Cerebellar cortex (tissue), 1 donor: Measurements from ENCODE around the gene HDGFL2.

Source experiments
- DNase-seq: peaks from one replicate; pipeline ENCODE4 v3.0.0-alpha.2; 2015; ENCODE audit warnings: low spot score

HDGFL2 gene

DNA sequence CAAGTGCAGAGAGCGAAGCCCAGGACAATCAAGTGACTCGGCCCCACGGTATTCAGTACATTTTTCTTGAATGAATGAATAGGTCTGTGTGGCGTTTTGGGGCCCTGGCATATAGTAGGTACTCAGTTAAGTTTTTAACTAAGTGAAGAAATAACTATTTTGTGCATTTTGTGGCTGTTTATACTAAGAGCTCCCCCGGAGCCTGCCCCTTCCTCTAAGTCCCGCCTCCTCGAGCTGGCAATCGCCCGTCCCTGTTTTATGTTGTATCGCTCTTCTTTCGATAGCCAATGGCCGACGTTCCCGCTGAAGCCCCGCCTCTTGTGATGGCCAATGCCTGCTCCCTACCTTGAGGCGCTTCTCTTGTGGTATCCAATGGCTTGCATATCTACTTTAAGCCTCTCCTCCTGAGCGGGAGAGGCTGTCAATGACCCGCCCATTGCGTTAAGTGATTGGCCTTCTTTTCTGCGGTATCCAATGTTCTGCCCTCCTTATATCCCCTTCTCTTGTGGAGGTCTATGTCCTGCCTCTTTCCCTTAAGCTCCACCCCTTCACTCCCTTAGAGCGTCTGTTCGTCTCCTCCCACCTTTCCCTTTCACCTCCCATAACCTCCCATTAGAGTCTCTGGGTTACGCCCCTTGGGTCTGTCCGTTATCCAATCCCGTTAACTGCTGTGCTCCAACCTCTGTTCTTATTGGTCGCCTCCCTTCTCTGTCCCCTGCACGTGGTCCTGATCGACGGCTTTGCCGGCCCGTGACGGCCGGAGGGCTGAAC lies 509 bp upstream of the HDGFL2 start:
- DNase-seq = peak; percentile 100

DNA sequence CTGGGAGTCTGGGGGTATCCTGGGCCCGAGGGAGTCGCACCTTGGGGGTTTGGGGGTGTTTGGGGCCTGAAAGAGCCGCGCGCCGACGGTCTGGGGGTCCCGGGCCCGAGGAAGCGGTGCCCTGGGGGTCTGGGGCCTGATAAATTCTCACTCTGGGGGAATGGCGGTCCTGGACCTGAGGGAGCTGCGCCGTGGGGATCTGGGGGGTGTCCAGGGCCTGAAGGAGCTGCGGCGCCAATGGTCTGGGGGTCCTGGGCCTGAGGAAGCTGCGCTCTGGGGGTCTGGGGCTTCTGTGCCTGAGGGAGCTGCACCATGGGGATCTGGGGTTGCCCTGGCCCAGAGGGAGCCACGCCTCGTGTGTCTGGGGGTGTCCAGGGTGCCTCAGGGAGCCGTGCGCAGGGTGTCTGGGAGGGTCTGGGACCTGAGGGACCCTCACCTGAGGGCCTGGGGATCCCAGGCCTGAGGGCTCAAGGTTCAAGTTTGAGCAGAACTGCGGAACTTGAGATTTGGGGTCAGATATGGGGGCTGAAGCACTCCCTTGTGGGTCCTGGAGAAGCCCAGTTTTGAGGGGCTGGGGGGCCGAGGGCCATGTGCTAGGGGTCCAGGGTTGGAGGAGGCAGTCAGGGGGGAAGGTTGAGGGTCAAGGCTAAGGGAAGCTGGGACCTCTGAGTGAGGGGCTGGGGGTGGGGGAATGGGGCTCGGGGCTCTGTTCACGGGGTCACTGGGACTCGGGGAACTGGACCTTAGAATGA lies 1.1 kb downstream of the HDGFL2 start:
- no peak for DNase-seq

DNA sequence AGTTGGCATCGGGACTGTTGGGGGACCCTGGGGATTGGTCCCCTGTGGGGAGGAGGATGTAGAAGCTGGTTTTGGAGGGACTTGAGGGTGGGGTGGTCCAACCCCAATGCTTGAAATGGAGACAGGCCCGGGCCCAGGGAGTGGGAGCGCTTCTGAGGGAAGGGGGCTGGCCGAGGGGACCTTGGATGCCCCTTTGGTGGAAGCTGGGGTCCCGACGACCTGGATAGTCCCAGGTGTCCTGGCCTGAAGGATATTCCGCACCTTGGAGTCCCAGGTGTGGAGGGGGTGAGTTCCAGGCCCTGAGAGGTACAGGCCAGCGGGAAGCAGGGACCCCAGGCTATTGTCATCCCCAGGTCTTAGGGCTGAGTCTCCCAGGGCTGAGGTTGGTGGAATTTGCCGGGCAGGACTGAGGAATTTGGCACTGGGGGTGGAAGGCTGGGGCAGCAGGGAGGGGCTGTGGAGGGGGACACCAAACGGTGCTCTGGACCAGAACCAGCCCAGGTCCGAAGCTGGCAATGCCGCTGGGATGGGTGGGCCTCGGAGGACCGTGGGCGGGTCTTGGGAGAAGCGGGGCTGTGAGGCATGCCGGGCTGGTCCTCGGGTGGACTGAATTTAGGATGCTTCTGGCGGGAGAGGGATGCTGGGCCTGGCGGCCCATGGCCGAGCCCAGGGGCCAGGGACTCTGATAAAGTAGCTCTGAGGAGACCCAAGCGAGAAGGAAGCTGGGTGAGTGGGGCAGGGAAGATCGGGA lies 1.8 kb downstream of the HDGFL2 start:
- DNase-seq = no peak

DNA sequence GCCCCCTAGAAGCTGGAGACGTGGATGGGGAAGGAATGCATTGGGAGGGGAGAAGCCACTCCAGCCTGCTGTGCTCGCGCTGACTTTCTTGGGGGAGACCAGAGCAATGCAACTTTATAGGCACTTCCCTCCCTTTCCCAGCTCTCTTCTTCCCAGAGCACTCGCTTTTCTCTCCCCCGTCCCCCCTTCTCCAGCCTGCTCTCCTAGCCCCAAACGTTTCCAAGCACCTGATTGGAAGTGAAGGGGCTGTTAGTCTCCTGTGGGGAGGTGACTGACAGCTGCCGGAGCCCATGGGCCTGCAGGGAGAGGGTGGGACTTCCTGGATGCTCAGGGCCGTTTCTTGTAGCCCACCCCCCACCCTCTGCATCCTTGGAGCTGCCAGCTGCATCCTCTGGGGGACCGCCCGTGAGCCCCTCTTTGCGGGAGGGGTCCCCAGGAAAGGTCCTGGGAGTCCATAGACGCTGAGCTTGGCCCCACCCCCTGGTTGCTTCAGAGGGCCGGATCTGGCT lies 2.5 kb downstream of the HDGFL2 start:
- DNase-seq = peak; percentile 90

DNA sequence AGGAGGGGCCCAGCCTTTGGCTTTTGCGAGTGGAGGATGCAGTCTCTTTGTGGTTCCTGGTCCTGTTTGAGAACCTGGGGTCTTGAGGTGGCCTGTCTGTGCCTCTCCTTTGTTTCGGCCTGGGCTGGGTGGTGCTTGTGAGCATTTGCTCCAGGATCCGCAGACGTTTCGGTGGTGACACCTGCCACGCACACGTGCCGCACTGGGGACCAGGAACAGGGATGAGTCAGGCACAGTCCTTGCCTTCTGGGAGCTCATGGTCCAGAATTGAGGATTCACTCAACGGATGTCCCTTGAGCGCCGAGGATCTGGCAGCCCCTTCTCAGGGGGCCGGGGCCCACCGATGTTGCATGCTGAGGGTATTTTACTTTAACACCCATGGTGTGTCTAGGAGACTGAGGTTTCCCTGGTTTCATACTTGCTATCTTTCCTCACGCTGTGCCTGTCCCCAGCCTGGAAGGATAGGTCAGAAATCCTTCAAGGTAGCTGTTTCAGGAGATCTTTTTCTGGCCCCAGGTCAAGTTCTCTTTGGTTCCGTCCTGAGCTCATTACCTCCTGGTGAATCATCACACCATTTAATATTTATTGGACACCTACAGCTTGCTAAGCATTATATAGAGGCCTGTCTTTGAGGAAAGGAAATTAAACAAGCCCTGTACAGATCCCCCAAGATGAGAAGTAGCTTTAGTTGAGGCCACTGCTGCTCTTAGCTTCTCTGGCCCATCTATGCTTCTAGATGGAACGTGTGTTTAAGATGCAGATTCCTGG lies 5.1 kb downstream of the HDGFL2 start:
- DNase-seq = no peak

DNA sequence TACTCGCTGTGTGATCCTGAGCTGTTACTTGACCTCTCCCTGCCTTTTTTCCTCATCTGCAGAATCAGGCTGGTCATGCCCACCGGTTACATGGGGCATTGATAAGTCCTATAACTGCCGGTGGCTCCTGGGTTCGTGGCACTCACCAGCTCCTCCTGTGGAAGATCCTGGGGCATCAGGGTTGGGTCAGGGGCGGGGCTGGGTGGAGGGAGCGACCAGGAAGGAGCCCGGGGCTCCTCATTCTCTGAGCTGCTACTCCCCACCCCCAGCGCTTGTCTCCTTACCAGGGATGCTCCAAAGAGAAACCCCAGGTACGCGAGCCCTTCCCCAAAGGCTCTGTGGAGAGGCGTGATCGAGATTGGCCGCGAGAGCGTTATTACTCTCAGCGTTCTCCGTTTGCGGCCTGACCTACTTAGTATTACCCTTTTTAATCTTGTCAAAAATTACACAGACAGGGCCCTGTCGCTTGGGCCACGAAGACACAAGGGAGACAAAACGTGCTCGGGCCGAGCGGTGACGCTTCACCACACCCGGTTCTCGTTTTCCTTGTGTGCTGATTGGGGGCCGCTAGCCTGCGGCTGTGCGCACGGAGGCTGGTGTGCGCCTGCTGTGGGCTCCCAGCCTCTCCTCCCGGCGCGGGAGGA lies 10.7 kb downstream of the HDGFL2 start:
- DNase-seq = no peak

DNA sequence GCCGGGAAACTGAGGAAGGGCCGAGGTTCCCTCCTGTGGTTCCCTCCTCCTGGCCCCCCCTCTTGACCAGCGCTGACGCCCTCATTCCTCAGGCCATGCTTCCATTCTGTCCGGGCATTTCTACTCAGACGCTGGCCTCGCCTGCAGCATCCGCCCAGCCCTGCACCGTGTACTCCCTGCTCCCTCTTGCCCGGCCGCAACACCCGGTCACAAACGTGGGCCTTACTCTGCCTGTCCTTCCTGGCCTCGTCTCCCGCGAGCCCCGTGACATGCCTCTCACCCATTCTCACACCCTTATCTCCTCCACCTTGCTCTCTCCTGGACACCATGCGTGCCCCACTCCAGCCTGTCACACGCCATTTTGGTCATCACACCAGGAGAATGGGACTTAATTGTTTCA lies 11.3 kb downstream of the HDGFL2 start:
- DNase-seq = no peak

DNA sequence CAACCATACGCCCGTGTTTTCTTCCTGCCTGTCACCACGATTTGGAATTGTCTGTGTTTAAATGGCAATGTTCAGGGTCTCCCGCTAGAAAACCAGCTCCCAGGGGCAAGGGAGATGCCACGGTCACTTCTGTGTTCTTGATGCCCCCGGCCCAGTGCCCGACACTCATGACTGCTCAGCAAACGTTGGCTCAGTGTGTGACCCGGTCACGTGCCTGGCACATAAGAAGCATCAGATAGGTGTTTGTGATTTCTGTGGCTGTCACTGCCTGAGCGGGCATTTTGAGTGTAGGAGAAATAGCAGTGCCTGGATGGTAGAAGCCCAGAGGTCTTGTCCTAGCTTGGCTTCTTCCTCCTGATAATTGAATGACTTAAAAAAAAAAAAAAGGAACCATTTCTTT lies 15.5 kb downstream of the HDGFL2 start:
- DNase-seq = peak; percentile 33

DNA sequence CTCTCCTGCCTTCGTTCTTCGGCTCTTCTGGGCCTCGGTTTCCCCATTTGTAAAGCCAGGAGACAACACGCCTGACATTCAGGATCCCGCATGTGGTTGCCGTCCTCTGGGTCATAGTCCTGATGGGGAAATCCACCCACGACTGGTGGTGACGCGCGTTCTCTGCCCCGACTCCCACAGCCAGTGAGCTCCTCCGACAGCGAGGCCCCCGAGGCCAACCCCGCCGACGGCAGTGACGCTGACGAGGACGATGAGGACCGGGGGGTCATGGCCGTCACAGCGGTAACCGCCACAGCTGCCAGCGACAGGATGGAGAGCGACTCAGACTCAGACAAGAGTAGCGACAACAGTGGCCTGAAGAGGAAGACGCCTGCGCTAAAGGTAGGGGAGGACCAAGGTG lies 16.4 kb downstream of the HDGFL2 start:
- no peak for DNase-seq

DNA sequence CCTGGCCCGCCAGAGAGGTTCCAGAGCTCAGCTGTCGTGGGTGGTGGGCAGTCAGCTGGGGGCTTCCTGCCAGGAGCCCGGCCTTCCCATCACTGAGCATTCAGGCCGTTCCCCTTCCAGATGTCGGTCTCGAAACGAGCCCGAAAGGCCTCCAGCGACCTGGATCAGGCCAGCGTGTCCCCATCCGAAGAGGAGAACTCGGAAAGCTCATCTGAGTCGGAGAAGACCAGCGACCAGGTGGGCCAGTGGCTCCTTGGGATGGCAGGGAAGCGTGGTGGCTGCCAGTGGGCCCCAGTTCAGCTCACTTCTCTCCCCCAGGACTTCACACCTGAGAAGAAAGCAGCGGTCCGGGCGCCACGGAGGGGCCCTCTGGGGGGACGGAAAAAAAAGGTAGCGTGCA lies 19.3 kb downstream of the HDGFL2 start:
- no peak for DNase-seq

DNA sequence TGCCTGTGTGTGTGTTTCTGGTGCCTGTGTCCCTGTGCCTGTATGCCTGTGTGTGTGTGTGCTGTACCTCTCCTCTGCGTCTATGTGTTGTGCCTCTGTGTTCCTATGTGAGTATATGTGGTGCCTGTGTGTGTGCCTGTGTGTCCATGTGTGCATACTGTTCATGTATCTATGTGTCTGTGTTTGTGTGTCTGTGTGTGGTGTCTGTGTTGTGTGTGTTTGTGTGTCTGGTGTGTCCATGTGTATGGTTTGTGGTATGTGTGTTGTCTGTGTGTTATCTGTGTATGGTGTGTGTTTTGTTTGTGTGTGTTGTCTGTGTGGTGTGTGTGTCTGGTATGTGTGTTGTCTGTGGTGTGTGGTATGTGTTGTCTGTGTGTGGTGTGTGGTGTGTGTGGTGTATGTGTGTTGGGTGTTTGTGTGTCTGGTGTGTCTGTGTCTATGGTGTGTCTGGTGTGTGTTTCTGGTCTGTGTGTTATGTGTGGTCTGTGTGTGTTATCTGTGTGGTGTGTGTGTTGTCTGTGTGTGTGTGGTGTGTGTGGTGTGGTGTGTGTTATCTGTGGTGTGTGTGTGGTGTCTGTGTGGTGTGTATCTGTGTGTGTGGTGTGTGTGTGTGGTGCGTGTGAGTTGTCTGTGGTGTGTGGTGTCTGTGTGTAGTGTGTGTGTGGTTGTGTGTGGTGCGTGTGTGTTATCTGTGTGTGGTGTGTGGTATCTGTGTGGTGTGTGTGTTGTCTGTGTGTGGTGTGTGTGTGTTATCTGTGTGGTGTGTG lies 20.4 kb downstream of the HDGFL2 start:
- DNase-seq = no peak

DNA sequence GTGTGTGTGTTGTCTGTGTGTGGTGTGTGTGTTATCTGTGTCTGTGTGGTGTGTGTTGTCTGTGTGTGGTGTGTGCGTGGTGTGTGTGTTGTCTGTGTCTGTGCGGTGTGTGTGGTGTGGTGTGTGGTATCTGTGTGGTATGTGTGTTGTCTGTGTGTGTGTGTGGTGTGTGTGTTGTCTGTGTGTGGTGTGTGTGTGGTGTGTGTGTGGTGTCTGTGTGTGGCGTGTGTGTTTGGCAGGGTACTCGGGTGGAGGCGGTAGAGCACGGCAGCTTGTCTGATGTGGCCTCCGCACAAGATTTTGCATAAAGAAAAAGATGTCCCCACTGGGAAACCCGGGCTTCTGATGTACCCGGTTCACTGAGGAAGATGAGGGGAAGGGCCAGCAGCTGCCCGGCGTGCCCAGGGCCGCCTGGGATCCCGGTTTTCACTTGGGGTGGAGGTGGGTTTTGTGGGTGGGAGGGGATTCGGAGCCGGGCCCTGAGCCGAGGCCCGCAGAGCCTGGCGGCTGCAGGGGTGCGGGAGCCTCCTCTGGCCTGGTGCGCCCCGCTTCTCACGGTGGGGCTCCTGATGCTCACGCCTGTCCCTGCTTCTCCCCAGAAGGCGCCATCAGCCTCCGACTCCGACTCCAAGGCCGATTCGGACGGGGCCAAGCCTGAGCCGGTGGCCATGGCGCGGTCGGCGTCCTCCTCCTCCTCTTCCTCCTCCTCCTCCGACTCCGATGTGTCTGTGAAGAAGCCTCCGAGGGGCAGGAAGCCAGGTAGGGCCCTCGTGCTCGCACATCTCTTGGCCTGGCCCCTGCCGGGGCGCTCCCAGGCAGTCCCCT lies 21.2 kb downstream of the HDGFL2 start:
- no peak for DNase-seq

DNA sequence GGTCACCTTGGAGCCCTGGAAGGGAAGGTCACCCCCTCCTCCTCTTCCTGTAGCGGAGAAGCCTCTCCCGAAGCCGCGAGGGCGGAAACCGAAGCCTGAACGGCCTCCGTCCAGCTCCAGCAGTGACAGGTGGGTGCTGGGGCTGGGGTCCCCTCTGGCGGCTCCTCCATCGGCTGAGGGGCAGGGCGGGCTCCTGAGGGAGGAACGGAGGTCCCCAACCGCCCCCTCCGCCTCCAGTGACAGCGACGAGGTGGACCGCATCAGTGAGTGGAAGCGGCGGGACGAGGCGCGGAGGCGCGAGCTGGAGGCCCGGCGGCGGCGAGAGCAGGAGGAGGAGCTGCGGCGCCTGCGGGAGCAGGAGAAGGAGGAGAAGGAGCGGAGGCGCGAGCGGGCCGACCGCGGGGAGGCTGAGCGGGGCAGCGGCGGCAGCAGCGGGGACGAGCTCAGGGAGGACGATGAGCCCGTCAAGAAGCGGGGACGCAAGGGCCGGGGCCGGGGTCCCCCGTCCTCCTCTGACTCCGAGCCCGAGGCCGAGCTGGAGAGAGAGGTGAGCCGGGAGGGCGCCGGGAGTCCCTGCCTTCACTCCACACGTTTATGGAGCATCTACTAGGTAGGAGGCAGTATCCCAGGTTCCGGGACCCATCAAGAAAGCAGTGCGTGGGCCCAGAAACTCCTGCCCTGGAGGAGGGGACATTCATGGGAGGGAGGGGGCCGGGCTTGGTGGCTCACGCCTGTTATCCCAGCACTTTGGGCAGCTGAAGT lies 22.0 kb downstream of the HDGFL2 start:
- no peak for DNase-seq

DNA sequence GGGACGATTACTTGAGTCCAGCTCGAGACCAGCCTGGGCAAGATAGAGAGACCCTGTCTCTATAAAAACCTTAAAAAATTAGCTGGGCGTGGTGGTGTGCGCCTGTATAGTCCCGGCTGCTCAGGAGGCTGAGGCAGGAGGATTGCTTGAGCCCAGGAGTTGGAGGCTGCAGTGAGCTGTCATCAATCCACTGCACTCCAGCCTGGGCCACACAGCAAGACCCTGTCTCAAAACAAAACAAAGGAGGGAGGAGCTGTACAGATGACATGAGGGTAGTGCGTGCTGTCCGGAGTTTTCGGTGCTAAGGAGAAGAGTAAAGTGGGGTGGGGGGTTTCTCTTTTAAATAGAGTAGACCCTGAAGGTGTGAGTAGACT lies 22.6 kb downstream of the HDGFL2 start:
- no peak for DNase-seq

DNA sequence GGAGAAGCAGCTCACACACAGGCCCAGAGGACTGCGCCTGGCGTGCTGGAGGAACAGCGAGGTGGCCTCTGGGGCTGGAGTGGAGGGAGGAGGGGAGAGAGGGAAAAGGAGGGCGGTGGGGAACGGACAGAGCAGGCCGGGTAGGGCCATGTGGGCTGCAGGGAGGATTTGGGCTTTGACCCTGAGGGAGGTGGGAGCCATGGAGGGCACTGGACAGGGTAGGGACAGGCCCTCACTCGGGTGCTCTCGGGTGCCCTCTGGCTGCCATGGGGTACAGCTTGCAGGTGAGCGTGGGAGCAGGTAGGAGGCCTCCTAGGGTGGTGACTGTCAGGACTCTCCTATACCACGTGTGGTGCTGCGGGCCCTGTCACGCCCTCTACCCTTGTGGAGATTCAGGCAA lies 23.4 kb downstream of the HDGFL2 start:
- no peak for DNase-seq

DNA sequence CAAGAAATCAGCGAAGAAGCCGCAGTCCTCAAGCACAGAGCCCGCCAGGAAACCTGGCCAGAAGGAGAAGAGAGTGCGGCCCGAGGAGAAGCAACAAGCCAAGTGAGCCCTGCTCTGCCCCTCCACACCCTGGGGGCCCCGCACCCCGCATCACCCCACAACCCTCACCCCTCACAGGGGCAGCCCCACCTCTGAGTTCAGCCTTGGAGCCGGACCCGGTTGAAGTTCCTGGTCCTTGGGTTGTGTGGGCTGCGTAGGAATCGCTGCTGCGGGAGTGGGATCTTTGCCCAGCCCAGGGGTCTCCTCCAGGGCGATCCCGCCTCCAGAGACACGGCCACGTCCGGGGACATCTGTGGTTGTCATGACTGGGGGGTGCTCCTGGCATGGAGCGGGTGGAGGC lies 24.2 kb downstream of the HDGFL2 start:
- DNase-seq = no peak

DNA sequence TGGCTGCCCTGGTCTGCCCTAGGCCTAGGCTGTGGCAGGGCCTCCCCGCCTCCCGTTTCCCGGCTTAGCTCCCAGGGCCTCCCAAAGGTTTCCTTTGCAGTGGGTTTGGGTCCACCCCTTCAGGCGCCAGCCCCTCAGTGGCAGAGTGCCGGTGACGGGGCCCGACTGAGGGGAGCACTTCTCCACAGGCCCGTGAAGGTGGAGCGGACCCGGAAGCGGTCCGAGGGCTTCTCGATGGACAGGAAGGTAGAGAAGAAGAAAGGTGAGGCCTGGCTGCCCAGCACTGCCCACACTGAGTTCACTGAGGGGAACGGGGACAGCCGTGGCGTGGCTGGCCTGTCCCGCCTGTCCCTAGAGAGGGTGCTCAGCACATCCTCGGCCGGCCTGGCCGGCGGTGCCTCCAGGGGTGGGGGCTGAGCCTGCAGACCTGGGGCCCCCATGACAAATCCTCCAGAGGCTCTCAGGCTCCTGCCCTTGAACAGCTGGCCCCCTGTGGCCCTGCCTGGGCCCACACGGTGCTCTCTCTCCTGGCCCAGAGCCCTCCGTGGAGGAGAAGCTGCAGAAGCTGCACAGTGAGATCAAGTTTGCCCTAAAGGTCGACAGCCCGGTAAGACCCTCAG lies 25.8 kb downstream of the HDGFL2 start:
- no peak for DNase-seq

DNA sequence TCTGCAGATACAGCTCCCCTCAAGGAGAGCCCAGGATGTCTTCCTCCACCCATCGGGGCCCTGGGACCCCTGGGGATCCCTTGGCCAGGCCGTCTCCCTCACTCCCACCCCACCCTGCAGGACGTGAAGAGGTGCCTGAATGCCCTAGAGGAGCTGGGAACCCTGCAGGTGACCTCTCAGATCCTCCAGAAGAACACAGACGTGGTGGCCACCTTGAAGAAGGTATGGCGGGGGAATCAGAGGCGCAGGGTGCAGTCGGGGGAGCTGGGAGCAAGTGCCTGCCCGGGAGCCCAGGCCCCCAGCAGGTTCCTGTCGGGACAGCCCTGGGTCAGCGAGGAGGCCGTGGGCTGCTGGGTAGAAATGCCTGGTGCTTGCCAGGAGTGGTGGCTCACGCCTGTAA lies 26.6 kb downstream of the HDGFL2 start:
- no peak for DNase-seq

DNA sequence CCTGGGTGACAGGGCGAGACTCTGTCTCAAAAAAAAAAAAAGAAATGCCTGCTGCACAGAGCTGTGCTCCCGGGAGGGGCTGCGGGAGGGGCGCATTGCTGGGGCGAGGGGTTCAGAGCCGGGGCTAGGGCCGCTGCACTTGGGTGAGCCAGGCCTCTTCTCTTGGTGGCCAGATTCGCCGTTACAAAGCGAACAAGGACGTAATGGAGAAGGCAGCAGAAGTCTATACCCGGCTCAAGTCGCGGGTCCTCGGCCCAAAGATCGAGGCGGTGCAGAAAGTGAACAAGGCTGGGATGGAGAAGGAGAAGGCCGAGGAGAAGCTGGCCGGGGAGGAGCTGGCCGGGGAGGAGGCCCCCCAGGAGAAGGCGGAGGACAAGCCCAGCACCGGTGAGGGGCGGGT lies 27.2 kb downstream of the HDGFL2 start:
- DNase-seq = no peak
